SU-DHL-6 (cell line): ENCODE data around the gene KIRREL1.

ENCODE experiments used
- H2AFZ ChIP-seq: fragments of 200-600 bp; sonication (generic); 2 replicates; pipeline ENCODE4 v1.6.1; 2014; ENCODE audit warnings: low read depth, mild to moderate bottlenecking, moderate library complexity, mixed read lengths, antibody characterized with exemption, low read length; ENCODE audit not compliant: severe bottlenecking
- H3F3A ChIP-seq: fragments of 200-600 bp; shearing (Covaris generic); 2 replicates; pipeline ENCODE4 v1.6.0; 2016; ENCODE audit warnings: antibody characterized with exemption, mild to moderate bottlenecking; ENCODE audit not compliant: insufficient read depth
- H3K27ac ChIP-seq: fragments of 200-600 bp; sonication (generic); 2 replicates; pipeline ENCODE4 v1.5.1; 2016; ENCODE audit warnings: low read depth, mild to moderate bottlenecking, low read length, moderate library complexity, mixed read lengths
- H3K27me3 ChIP-seq: fragments of 200-600 bp; sonication (generic), shearing (Covaris generic); 2 replicates; pipeline ENCODE4 v1.6.0; 2014; ENCODE audit warnings: mild to moderate bottlenecking, low read length
- H3K36me3 ChIP-seq: fragments of 200-600 bp; sonication (generic); 2 replicates; pipeline ENCODE4 v1.6.1; 2014; ENCODE audit warnings: mild to moderate bottlenecking, low read length, mixed read lengths
- H3K4me2 ChIP-seq: fragments of 300-600, 200-600 bp; shearing (Covaris generic), sonication (generic); 2 replicates; pipeline ENCODE4 v1.6.0; 2014; ENCODE audit warnings: low read length, low read depth, mild to moderate bottlenecking; ENCODE audit not compliant: poor library complexity, severe bottlenecking
- H3K4me3 ChIP-seq: fragments of 200-600 bp; sonication (generic); 2 replicates; pipeline ENCODE4 v1.5.1; 2014; ENCODE audit warnings: antibody characterized with exemption, low read length, mild to moderate bottlenecking, mixed read lengths; ENCODE audit not compliant: insufficient read depth, poor library complexity, severe bottlenecking
- H3K79me2 ChIP-seq: fragments of 200-600 bp; sonication (generic); 2 replicates; pipeline ENCODE4 v1.6.1; 2014; ENCODE audit warnings: mild to moderate bottlenecking, low read length, moderate library complexity; ENCODE audit not compliant: insufficient read depth
- H3K9ac ChIP-seq: fragments of 200-600 bp; sonication (generic); 2 replicates; pipeline ENCODE4 v1.7.0; 2014; ENCODE audit warnings: mild to moderate bottlenecking, low read length
- H3K9me2 ChIP-seq: fragments of 200-600 bp; sonication (generic); replicated peaks from 2 replicates; pipeline ENCODE4 v1.6.1; 2014; ENCODE audit warnings: low read length; ENCODE audit not compliant: insufficient read depth
- H3K9me3 ChIP-seq: fragments of 200-600 bp; sonication (generic); 2 replicates; pipeline ENCODE4 v1.6.1; 2014; ENCODE audit warnings: low read length, mixed read lengths; ENCODE audit not compliant: insufficient read depth
- H4K20me1 ChIP-seq: fragments of 200-600 bp; sonication (generic); 2 replicates; pipeline ENCODE4 v1.6.1; 2014; ENCODE audit warnings: low read depth, mild to moderate bottlenecking, antibody characterized with exemption, low read length, moderate library complexity, mixed read lengths
- CTCF ChIP-seq: fragments of 200-600 bp; sonication (generic); IDR thresholded peaks from one replicate; pipeline ENCODE4 v1.5.1; 2017; ENCODE audit warnings: antibody characterized with exemption, mild to moderate bottlenecking, low read length, moderate library complexity; ENCODE audit not compliant: insufficient read depth, poor library complexity, severe bottlenecking
- EZH2phosphoT487 ChIP-seq: fragments of 200-600 bp; sonication (generic), shearing (Covaris generic); conservative IDR thresholded peaks from 2 replicates; pipeline ENCODE4 v1.6.1; 2018; ENCODE audit warnings: mild to moderate bottlenecking, antibody characterized with exemption, low read length, moderate library complexity, mixed read lengths

The KIRREL1 gene

GRCh38 chr1:157996433-157996832, 3.0 kb downstream of the KIRREL1 start:
- TF ChIP-seq CTCF (no peak), EZH2phosphoT487 (no peak)
- Histone ChIP-seq H3K36me3 (no peaks in the 10 kb centered on the region), H3K9me2 (no peaks in the 10 kb centered on the region), H4K20me1 (no peaks in the 10 kb centered on the region), H3K9ac (no peak overlapping the region), H3K4me3 (no peak overlapping the region), H3K79me2 (no peaks in the 10 kb centered on the region), H3F3A (no peaks in the 10 kb centered on the region), H3K27me3 (no peaks in the 10 kb centered on the region), H2AFZ (no peak overlapping the region), H3K4me2 (no peak overlapping the region), H3K27ac (no peak overlapping the region), H3K9me3 (no peaks in the 10 kb centered on the region)

GRCh38 chr1:158000507-158000906, 7.1 kb downstream of the KIRREL1 start:
- Histone ChIP-seq H4K20me1 (no peaks in the 10 kb centered on the region), H3K36me3 (no peaks in the 10 kb centered on the region), H3K9me2 (no peaks in the 10 kb centered on the region), H2AFZ (no peak overlapping the region), H3K4me3 (no peak overlapping the region), H3K27me3 (no peaks in the 10 kb centered on the region), H3K27ac (no peak overlapping the region), H3K79me2 (no peaks in the 10 kb centered on the region), H3F3A (no peaks in the 10 kb centered on the region), H3K9me3 (no peaks in the 10 kb centered on the region), H3K4me2 (no peak overlapping the region), H3K9ac (no peak overlapping the region)
- TF ChIP-seq CTCF, result no peak
- no peak for TF ChIP-seq EZH2phosphoT487

GRCh38 chr1:158002022-158002630, 8.7 kb downstream of the KIRREL1 start:
- Histone ChIP-seq H3K9me3 (no peaks in the 10 kb centered on the region), H3K9me2 (no peaks in the 10 kb centered on the region), H3K9ac (no peak overlapping the region), H3K4me3 (no peak overlapping the region), H3K79me2 (no peaks in the 10 kb centered on the region), H3K4me2 (no peak overlapping the region), H3K36me3 (no peaks in the 10 kb centered on the region), H3K27me3 (no peaks in the 10 kb centered on the region; the same call in 1 of the 2 replicates), H2AFZ (no peak overlapping the region), H3F3A (no peaks in the 10 kb centered on the region), H4K20me1 (no peaks in the 10 kb centered on the region), H3K27ac (no peak overlapping the region)
- no peak for TF ChIP-seq CTCF
